OCI-LY1 (cell line): ENCODE measurements around the gene MYO18B.

ENCODE experiments used
- H2AFZ ChIP-seq: fragments of 200-600 bp; sonication (generic), shearing (Covaris generic); 2 replicates; pipeline ENCODE4 v1.6.0; 2014; ENCODE audit warnings: antibody characterized with exemption, mild to moderate bottlenecking, low read length
- H3F3A ChIP-seq: fragments of 200-600 bp; sonication (generic), shearing (Covaris generic); 2 replicates; pipeline ENCODE4 v1.6.0; 2014; ENCODE audit warnings: mild to moderate bottlenecking, antibody characterized with exemption, low read length, moderate library complexity; ENCODE audit not compliant: insufficient read depth
- H3K27ac ChIP-seq: fragments of 200-600 bp; sonication (generic); 2 replicates; pipeline ENCODE4 v1.5.1; 2014; ENCODE audit warnings: low read length, mixed run types, mild to moderate bottlenecking, low read depth; ENCODE audit not compliant: poor library complexity, severe bottlenecking
- H3K27me3 ChIP-seq: fragments of 200-600 bp; sonication (generic); 2 replicates; pipeline ENCODE4 v1.6.0; 2014; ENCODE audit warnings: antibody characterized with exemption, mild to moderate bottlenecking, low read length, moderate library complexity; ENCODE audit not compliant: insufficient read depth
- H3K36me3 ChIP-seq: fragments of 200-600 bp; sonication (generic); 2 replicates; pipeline ENCODE4 v1.6.1; 2014; ENCODE audit warnings: mild to moderate bottlenecking, antibody characterized with exemption, low read length, moderate library complexity, mixed read lengths; ENCODE audit not compliant: insufficient read depth
- H3K4me1 ChIP-seq: fragments of 200-600 bp; sonication (generic); 2 replicates; pipeline ENCODE4 v1.5.1; 2014; ENCODE audit warnings: mild to moderate bottlenecking, low read length, moderate library complexity; ENCODE audit not compliant: insufficient read depth, severe bottlenecking
- H3K4me2 ChIP-seq: fragments of 200-600 bp; sonication (generic), shearing (Covaris generic); 2 replicates; pipeline ENCODE4 v1.6.1; 2014; ENCODE audit warnings: low read length
- H3K4me3 ChIP-seq: fragments of 200-600 bp; sonication (generic); 2 replicates; pipeline ENCODE4 v1.5.1; 2014; ENCODE audit warnings: low read length, low read depth, mild to moderate bottlenecking, mixed read lengths; ENCODE audit not compliant: poor library complexity, severe bottlenecking
- H3K79me2 ChIP-seq: fragments of 200-600 bp; shearing (Covaris generic); 2 replicates; pipeline ENCODE4 v1.6.1; 2016; ENCODE audit warnings: mixed run types, low read length, mixed read lengths; ENCODE audit not compliant: insufficient read depth
- H3K9ac ChIP-seq: fragments of 200-600 bp; sonication (generic), shearing (Covaris generic); 2 replicates; pipeline ENCODE4 v1.6.1; 2014; ENCODE audit warnings: mild to moderate bottlenecking, low read length, mixed read lengths
- H3K9me2 ChIP-seq: fragments of 200-600 bp; sonication (generic), shearing (Covaris generic); 2 replicates; pipeline ENCODE4 v1.6.1; 2014; ENCODE audit warnings: low read depth, mild to moderate bottlenecking, low read length, mixed read lengths
- H3K9me3 ChIP-seq: fragments of 200-600 bp; shearing (Covaris generic); 2 replicates; pipeline ENCODE4 v1.6.1; 2014; ENCODE audit warnings: low read length, mixed read lengths
- H4K20me1 ChIP-seq: fragments of 200-600 bp; sonication (generic), shearing (Covaris generic); 2 replicates; pipeline ENCODE4 v1.6.0; 2016; ENCODE audit warnings: mild to moderate bottlenecking, low read length; ENCODE audit not compliant: insufficient read depth
- CTCF ChIP-seq: fragments of 200-600 bp; sonication (generic), shearing (Covaris generic); IDR thresholded peaks from 2 replicates; pipeline ENCODE4 v1.5.1; 2017; ENCODE audit warnings: mild to moderate bottlenecking, antibody characterized with exemption, low read length, moderate library complexity, mixed read lengths
- EZH2 ChIP-seq: fragments of 200-600 bp; sonication (generic), shearing (Covaris generic); IDR thresholded peaks from 2 replicates; pipeline ENCODE4 v1.8.0; 2017; ENCODE audit warnings: borderline replicate concordance, mixed run types, mild to moderate bottlenecking, antibody characterized with exemption, low read length, moderate library complexity, mixed read lengths

Gene MYO18B

GRCh38 chr22:25953276-25953675, 211.3 kb downstream of the MYO18B start:
- H3F3A ChIP-seq: no peaks in the 10 kb centered on the region
- no peaks in the 10 kb centered on the region for H3K27me3 ChIP-seq
- H4K20me1 ChIP-seq: no peaks in the 10 kb centered on the region
- no peaks in the 10 kb centered on the region for H3K4me1 ChIP-seq
- TF ChIP-seq CTCF: no peak
- no peak for TF ChIP-seq EZH2
- no peak overlapping the region for H3K9ac ChIP-seq
- H3K4me2 ChIP-seq: no peak overlapping the region
- H3K36me3 ChIP-seq: no peaks in the 10 kb centered on the region
- no peak overlapping the region for H2AFZ ChIP-seq
- H3K9me3 ChIP-seq: no peaks in the 10 kb centered on the region
- H3K4me3 ChIP-seq: no peak overlapping the region
- H3K79me2 ChIP-seq: no peaks in the 10 kb centered on the region
- H3K27ac ChIP-seq: no peak overlapping the region
- H3K9me2 ChIP-seq: no peaks in the 10 kb centered on the region

- Histone ChIP-seq H3K27me3 (no peaks in the 10 kb centered on the region), H4K20me1 (no peaks in the 10 kb centered on the region), H3F3A (no peaks in the 10 kb centered on the region), H3K9me2 (no peaks in the 10 kb centered on the region), H3K4me2 (no peak overlapping the region), H3K9me3 (no peaks in the 10 kb centered on the region), H3K79me2 (no peaks in the 10 kb centered on the region), H3K4me1 (no peaks in the 10 kb centered on the region), H3K27ac (no peak overlapping the region), H3K36me3 (no peaks in the 10 kb centered on the region), H3K4me3 (no peak overlapping the region), H2AFZ (no peak overlapping the region), H3K9ac (no peak overlapping the region)
- TF ChIP-seq CTCF: no peak
- TF ChIP-seq EZH2: no peak
Measured at GRCh38 chr22:25953919-25954318, 211.9 kb downstream of the MYO18B start.

- H3K4me3 ChIP-seq: no peak overlapping the region
- H2AFZ ChIP-seq: no peak overlapping the region
- H3K79me2 ChIP-seq: no peaks in the 10 kb centered on the region
- H4K20me1 ChIP-seq: no peaks in the 10 kb centered on the region
- H3K9me2 ChIP-seq: no peaks in the 10 kb centered on the region
- H3K9me3 ChIP-seq: no peaks in the 10 kb centered on the region
- H3K27ac ChIP-seq: no peak overlapping the region
- H3K4me2 ChIP-seq: no peak overlapping the region
- no peaks in the 10 kb centered on the region for H3K36me3 ChIP-seq
- H3F3A ChIP-seq: no peaks in the 10 kb centered on the region
- no peaks in the 10 kb centered on the region for H3K27me3 ChIP-seq
- TF ChIP-seq EZH2: no peak
- TF ChIP-seq CTCF: no peak
- no peak overlapping the region for H3K9ac ChIP-seq
- H3K4me1 ChIP-seq: no peaks in the 10 kb centered on the region
Measured at GRCh38 chr22:25955323-25955722, 213.3 kb downstream of the MYO18B start.
